GM12892 (cell line): ENCODE data around the gene KLK1.
"Not testable (repeated sequence)": the region's sequence is repeated elsewhere in the genome, so short reads cannot be mapped to it uniquely, and the experiment has no call there.

ENCODE experiments used
- DNase-seq: peaks from one replicate; pipeline ENCODE4 v3.0.0; 2011; ENCODE audit not compliant: insufficient read length
- FAIRE-seq: peaks from 2 replicates; lab custom pipeline; 2011; peaks lifted over from hg19 to GRCh38; lab: Jason Lieb, UNC
- POLR2A ChIP-seq: IDR thresholded peaks from 2 replicates; pipeline ENCODE4 v1.6.1; 2011; ENCODE audit warnings: low read depth, low read length, control low read depth
- POLR2AphosphoS5 ChIP-seq: IDR thresholded peaks from 2 replicates; pipeline ENCODE4 v1.6.1; 2011; ENCODE audit warnings: low read depth, low read length, control low read depth
- TAF1 ChIP-seq: IDR thresholded peaks from 2 replicates; pipeline ENCODE4 v1.6.1; 2011; ENCODE audit warnings: low read depth, mild to moderate bottlenecking, control low read depth, low read length, borderline replicate concordance

KLK1 gene

DNA sequence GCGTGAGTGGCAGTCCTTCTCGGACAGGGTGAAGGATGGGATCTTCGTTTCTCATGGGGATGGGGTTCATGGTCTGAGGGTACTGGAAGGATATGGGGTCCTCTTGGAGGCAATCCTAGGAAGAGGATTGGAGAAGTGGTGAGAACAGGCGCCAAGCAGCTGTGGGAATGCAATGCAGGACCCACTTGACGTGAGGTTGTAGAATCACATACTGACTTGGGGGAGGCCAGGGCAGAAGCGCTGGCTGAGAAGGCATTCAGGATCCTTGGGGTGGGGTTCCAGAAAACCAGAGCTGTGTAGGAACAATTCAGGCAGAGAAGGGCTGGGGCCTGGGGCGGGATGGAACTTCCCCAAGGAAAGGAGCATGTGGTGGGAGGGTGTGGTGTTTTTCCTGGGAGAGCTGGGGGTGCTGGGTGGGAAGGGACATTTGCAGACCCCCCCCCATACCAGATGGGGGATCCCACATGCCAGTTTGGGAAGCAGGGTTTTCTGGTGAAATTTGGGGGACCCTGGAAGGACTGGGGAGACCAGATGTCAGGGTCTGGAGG is 852 bp downstream of the KLK1 start:
- DNase-seq (no peak), FAIRE-seq (no peak)
- TF ChIP-seq POLR2A, result no peak
- no peak for TF ChIP-seq TAF1
- no peak for TF ChIP-seq POLR2AphosphoS5

DNA sequence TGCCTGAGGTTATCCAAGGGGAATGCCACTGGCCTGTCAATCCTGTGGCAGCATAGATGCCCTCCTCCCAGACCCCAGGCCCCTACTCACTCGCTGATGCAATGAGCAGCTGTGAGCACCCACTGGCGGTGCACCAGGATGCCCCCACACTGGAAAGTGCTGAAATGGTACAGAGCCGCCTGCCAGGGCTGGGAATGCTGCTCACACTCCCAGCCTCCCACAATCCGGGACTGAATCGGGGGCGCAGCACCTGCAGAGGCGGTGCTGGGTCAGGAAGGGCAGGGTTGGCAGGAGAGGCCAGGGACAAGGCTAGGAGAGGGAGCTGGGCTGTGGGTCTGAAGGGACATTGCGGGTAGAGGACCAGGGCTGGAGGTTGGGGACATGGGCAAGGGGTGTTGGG is 2.0 kb downstream of the KLK1 start:
- TF ChIP-seq POLR2A, result no peak
- TF ChIP-seq POLR2AphosphoS5, result no peak
- FAIRE-seq (no peak), DNase-seq (no peak)

DNA sequence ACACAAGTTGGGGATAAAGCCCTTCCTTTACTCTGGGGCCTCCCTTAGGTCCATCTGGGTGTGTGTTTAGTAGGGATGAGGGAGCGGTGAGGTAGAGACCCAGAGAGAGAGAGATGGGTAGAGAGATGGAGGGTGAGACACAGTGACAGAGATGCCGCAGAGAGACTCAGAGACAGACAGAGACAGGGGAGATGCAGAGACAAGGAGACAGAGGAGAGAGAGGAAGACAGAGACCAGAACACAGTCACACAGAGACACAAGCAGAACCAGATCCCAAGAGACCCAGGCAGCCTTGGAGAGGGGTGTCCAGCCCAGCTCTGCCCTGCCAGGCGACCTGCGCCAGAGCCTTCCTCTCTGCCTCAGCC is 2.4 kb downstream of the KLK1 start:
- TF ChIP-seq POLR2A, result no peak
- TF ChIP-seq POLR2AphosphoS5, result no peak
- no peak for TF ChIP-seq TAF1
- DNase-seq (no peak), FAIRE-seq (no peak)

DNA sequence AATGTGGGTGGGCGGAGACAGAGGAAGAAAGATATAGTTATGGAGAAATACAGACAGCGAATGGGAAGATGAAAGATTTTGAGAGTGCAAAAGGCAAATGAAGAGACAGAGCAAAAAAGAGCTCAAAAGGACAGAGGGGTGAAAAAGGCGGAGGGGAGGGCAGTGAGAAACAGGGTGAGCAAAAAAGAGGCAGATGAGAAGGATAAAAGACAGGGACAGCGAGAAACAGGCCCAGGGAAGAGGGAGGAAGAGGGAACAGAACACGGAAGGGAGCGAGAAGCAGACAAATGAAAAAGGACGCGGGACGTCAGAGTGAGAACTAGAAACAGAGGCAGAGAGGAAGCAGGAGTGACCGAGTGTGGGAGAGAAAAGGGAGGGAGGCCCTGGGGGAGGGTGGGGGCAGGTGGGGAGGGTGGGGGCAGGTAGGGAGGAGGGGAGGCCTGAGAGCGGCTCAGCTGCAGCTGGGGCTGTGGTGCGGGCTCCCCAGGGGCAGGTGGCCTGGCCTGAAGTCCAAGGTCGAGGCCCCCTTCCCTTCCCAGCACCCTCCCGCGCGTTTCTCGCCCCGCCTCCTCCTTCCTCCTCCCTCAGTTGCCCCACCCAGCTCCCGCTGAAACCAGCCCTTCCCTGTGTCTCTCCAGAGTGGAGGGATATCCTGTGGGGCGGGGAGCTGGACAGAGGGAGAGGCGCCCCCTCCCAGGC is 2.9 kb downstream of the KLK1 start:
- peak; percentile 68 for FAIRE-seq
- DNase-seq, result peak; percentile 60
- TF ChIP-seq POLR2A, result no peak
- no peak for TF ChIP-seq TAF1
- no peak for TF ChIP-seq POLR2AphosphoS5

DNA sequence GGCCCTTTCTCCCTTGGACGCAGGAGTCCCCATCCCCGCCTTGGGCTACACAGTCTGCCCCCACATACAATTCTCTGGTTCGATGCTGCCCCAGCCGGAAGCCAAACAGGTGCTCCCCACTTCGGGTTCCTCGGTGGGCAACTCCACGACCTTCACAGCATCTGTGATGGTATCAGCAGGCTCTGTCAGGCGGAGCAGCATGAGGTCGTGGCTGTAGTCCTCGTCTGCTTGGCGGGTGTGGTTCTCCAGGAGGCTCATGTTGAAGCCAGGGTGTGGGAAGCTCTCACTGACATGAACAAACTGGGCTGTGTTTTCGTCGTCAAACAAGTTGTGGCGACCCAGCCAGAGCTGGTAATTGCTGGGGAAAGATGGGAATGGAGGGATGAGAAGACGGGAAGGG is 3.5 kb downstream of the KLK1 start:
- TF ChIP-seq POLR2A (no peak), POLR2AphosphoS5 (no peak), TAF1 (no peak)
- DNase-seq (no peak), FAIRE-seq (peak; percentile 76)

DNA sequence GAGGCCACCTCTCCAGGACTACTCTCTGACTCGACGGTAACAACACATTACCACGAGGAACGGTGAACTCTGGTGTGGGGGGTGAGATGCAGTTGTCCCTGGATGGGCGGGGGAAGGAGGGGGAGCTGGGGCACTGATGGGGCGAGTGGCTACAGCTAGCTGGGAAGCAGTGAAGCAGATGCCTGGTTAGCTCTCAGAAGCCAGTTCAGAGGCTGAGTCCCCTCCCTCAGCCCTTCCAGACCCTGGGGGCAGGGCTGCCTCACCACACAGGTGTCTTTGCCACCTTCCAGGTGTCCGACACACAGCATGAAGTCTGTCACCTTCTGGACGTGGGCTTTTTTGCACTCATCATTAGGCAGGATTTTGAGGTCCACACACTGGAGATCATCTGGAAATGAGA is 4.0 kb downstream of the KLK1 start:
- DNase-seq (no peak), FAIRE-seq (no peak)
- TF ChIP-seq TAF1, result no peak
- TF ChIP-seq POLR2A, result no peak
- TF ChIP-seq POLR2AphosphoS5, result no peak

DNA sequence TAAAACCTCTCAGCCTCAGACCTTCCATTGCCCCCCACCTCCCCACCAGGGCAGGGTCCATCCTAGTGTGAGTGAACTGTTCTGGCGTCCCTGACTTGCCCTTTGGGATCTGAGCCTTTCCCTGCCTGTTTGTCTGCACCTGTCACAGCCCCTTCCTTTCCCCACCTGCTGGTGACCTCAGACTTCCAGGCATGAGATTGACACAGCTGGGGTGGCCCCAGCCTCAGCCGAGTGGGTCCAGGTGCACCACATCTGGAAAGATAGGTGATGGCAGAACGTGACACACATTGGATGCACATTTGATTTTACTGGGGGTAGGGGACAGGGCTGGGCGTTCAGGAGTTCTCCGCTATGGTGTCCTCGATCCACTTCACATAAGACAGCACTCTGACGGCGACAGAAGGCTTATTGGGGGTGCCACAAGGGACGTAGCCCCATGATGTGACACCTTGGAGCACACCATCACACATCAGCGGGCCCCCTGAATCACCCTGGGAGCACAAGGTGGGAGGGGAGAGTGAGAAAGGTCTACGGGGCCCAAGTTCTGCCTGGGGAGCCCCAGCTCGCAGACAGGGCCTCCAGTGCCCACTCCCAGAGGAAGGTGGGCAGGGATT is 4.6 kb downstream of the KLK1 start:
- TF ChIP-seq POLR2A (no peak), TAF1 (no peak), POLR2AphosphoS5 (no peak)
- DNase-seq, result no peak
- FAIRE-seq, result peak; percentile 48

DNA sequence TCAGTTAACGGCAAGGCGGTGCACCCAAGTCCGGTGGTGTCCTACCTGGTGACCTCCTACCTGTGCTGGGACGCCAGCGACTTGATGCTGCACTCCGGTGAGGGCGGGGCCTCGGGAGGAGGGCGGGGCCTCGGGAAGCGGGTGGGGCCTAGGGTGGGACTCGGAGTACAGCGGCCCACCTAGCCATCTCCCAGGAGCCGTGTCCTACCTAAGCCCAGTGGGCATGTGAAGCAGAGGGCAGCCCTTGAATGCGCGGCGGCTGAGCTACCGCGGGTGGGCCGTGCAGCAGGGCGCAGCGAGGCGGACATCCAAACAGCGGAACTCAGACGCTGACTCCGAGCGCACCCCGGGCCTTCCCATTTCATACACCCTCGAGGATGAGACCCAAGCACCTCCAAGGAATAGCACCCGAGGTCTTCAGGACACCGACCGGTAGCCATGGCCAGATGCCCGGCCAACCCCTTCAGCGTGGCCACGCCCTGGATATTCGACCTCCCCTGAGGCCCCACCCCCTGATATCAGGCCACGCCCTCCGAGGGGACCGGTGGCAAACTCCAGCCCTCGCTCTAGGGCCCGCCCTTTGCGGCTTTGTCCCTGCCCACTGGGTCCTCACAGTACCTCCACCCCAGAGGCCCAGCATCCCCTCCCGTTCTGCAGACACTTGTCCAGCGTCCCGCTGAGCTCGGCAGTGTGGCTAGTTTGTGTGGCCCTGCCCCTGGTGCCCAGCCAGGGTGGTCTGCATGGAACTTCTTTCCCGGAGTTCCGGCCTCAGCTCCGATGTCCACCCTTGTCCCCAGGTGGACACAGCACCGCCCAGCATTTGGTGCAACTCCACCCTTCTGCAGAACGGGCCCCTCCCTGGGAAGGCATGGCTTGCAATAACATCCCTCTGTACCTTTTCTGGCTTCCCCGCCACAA is 5.4 kb downstream of the KLK1 start:
- FAIRE-seq (no peak), DNase-seq (peak; percentile 91)
- no peak for TF ChIP-seq POLR2AphosphoS5
- TF ChIP-seq POLR2A, result peak; percentile 57; the same call in 1 of the 2 replicates

DNA sequence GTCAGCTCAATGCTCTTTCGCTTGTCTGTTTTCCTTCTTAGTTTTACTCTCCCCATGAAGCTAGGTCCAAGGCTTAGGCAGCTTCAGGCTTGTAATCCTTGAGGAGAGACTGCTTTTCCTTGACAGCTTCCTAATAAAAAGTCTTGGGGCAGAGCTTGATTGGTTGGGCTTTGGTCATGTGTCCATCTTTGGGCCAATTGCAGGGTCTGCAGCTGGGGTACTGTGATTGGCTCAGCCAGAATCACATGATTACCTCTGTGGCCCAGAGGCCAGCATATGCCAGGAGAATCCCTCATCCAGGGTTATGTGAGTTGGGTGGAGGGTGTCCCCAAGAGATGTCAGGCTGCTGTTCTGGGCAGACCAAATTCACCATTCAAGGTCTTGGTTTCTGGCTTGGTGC is 8.1 kb downstream of the KLK1 start:
- FAIRE-seq (no peak), DNase-seq (no peak)

DNA sequence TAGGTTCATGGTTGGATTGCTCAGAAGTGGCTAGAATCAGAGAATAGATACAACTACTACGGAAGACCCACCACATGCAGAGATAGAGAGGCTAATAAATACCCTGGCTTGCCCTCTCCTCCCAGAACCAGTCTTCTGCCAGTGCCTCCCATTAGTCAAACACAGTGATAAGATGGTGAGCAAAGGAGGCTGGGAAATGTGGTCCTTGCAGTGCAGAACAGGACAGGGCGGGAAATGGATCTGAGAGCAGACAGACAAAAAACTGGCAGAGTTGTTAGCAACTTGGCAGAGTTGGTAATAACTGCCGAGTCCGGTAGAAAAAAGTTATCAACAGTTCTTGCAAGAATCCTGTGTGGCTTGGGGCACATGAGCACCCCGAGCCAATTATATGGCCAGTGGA is 8.7 kb downstream of the KLK1 start:
- FAIRE-seq, result no peak

More for the DNA sequence above, 8.1 kb downstream of the KLK1 start:
- TF ChIP-seq TAF1 (no peak), POLR2A (no peak), POLR2AphosphoS5 (no peak)

DNA sequence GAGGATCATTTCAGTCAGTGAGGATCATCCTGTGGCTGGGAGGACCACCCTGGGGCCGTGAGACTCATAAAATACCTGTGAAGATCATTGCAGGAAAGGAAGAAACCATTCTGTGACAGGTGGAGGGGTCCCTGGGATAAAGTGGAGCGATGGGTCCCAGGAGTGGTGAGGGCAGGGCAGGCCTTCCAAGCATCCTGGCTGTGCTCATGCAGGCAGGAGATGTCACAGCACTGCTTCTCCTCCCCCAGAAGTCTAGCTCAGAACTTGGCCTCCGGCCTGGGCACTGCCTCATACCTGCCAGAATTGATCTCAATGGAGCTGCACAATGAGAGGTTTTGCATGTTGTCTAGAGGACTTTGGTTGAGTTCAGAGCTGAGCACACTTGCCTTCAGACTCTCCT is 11.1 kb downstream of the KLK1 start:
- DNase-seq (no peak), FAIRE-seq (peak; percentile 58)
- TF ChIP-seq TAF1, result no peak
- TF ChIP-seq POLR2A, result no peak
- no peak for TF ChIP-seq POLR2AphosphoS5

More for the DNA sequence above, 8.7 kb downstream of the KLK1 start:
- TF ChIP-seq TAF1 (no peak), POLR2A (no peak), POLR2AphosphoS5 (no peak)
- no peak for DNase-seq

DNA sequence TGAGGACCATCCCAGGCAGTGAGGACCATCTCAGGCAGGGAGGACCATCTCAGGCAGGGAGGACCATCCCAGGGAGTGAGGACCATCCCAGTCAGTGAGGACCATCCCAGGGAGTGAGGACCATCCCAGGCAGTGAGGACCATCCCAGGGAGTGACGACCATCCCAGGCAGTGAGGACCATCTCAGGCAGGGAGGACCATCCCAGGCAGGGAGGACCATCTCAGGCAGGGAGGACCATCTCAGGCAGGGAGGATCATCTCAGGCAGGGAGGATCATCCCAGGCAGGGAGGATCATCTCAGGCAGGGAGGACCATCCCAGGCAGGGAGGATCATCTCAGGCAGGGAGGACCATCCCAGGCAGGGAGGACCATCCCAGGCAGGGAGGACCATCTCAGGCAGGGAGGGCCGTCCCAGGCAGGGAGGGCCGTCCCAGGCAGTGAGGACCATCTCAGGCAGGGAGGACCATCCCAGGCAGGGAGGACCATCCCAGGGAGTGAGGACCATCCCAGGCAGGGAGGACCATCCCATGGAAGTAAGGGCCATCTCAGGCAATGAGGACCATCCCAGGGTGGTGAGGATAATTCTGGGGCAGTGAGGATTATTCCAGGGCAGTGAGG is 11.9 kb downstream of the KLK1 start:
- FAIRE-seq, result peak; percentile 51
- not testable (repeated sequence) for DNase-seq
